ENCODE data around the gene PLB1.

- no peak for TF ChIP-seq CTCF (IDR thresholded peaks at IDR 0.05)
- no peak for TF ChIP-seq POLR2A (IDR thresholded peaks at IDR 0.05)
Observed at GRCh38 chr2:28590496-28591301, 94.8 kb downstream of the PLB1 start.
